ENCODE measurements around the gene RTP3. TPM values are rescaled to one million over a fixed set of nuclear protein-coding genes. Genes with fewer than 3 reads are reported as not detected.

RTP3 gene
- total and polyA plus RNA-seq, 2 of the 8 experiments (the other 6 are each of a cell fraction or from before 2014, with no cell fraction given) = 0.08 TPM; not detected in 1

DNA sequence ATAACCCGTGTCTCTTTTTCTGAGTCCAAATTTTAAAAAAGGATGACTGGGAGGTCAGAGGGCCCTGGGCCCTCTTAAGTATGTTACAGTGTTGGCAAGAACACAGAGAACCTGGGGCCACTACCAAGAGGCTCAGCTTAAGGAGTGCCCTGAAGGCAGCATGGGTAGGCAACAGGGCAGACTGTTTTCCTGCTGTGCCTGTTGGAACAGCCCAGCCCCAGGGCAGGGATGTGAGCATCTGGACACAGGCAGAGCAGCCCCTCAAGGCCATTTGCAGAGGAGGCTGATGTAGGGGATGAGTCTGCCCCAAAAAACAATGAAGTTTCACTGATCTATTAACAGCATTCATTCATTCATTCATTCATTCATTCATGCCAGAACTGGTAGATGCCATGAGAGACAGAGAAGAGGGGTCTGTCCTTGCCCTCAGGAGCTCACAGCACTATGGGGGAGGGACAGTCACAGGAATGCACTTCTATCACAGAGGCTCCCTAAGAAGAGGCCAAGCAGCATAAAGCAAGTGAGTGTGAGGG lies 30.8 kb upstream of the RTP3 start (continued):
- no peak for TF ChIP-seq KDM4A (IDR thresholded peaks at IDR 0.05; ENCODE audit: low read depth, low read length, severe bottlenecking)
- TF ChIP-seq CHD7 (IDR thresholded peaks at IDR 0.05; ENCODE audit: insufficient replicate concordance, low read length) = no peak
- TF ChIP-seq HDAC2 (IDR thresholded peaks at IDR 0.05; ENCODE audit: borderline replicate concordance in 1 of 2, low read depth in 2 of 2, low read length in 2 of 2) = no peak
- TF ChIP-seq POLR2AphosphoS5 (IDR thresholded peaks at IDR 0.05; ENCODE audit: low read depth, low read length) = no peak
